HUES6 (cell line): Measurements from ENCODE around the gene PKMYT1.
"Not testable (repeated sequence)": the region's sequence is repeated elsewhere in the genome, so short reads cannot be mapped to it uniquely, and the experiment has no call there.

ENCODE experiments used
- H3K27ac ChIP-seq: 2 replicates; pipeline ENCODE4 v1.7.0; 2013; ENCODE audit warnings: low read depth, mild to moderate bottlenecking, low read length, inconsistent platforms
- H3K27me3 ChIP-seq: 2 replicates; pipeline ENCODE4 v1.6.1; 2013; ENCODE audit warnings: low read length; ENCODE audit not compliant: control insufficient read depth, insufficient read depth
- H3K36me3 ChIP-seq: 2 replicates; pipeline ENCODE4 v1.6.1; 2013; ENCODE audit warnings: low read length; ENCODE audit not compliant: control insufficient read depth, insufficient read depth
- H3K4me1 ChIP-seq: 2 replicates; pipeline ENCODE4 v1.6.1; 2013; ENCODE audit warnings: low read length; ENCODE audit not compliant: control insufficient read depth, insufficient read depth
- H3K4me3 ChIP-seq: 2 replicates; pipeline ENCODE4 v1.5.1; 2013; ENCODE audit warnings: low read depth, low read length
- H3K9ac ChIP-seq: one replicate; pipeline ENCODE4 v1.6.1; 2013; ENCODE audit warnings: mild to moderate bottlenecking, low read length
- H3K9me3 ChIP-seq: 2 replicates; pipeline ENCODE4 v1.6.1; 2013; ENCODE audit warnings: low read depth, low read length; ENCODE audit not compliant: control insufficient read depth, insufficient read depth

The PKMYT1 gene

DNA sequence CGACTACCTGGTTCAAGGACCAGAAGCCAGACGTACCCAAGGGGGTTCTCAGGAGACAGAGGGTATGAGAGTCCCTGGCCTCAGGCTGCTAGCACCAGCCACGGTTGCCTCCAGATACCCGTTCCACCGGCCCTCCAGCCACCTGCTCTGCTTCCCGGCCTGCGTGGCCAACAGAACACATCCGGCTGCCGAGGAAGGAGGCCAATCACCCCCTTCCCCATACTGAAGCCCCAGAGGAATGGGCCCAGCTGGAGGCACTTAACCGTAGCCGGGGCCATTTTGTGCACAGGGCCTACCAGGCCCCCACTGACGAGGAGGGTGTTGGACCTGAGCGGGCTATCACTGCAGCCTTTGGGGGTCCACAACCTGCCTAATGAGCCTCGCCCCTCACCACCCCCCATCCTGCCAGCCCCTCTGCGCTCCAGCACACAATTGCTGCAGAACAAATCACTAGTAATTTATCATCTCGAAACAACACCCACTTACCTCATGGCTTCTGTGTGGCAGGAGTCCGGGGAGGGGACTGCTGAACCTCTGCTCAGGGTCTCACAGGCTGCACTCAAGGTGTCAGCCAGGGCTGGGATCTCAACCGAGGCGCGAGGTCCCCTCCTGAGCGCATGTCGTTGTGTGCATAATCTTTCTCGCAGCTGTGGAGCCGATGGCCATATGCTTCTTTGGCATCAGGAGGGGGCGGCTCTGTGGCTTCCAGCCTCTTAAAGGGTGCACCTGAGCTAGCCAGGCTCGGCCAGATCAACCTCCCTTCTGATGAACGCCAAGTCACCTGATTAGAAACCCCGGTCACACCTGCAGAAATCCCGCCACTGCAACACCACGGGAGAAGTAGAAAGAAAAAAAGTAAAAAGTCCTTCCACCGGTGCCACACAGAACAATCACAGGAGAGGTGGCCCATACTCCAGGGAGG lies 26.3 kb downstream of the PKMYT1 start:
- Histone ChIP-seq H3K4me1 (peaks cover 28% of the 10 kb centered on the region), H3K4me3 (no peak overlapping the region), H3K9ac (no peak overlapping the region), H3K27ac (no peak overlapping the region), H3K9me3 (no peaks in the 10 kb centered on the region), H3K27me3 (no peaks in the 10 kb centered on the region), H3K36me3 (peaks cover 4% of the 10 kb centered on the region; the same call in 1 of the 2 replicates)

DNA sequence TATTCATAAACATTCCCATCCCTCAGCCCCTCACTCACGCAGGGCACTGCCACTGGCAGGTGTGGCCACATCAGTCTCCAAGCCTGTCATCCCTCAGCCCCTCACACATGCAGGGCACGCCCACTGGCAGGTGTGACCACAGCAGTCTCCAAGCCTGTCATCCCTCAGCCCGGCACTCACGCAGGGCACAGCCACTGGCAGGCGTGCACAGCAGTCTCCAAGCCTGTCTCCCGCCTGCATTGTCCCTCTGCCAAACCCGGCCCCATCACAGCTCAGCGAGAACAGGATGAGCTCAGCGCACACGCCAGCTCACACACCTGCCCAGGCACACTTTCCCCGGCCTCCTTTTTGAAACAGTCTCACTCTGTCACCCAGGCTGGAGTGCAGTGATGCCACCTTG lies 27.6 kb downstream of the PKMYT1 start:
- Histone ChIP-seq H3K27ac (no peak overlapping the region), H3K4me3 (no peak overlapping the region), H3K9ac (no peak overlapping the region), H3K36me3 (peaks cover 6% of the 10 kb centered on the region; the same call in 1 of the 2 replicates), H3K27me3 (no peaks in the 10 kb centered on the region), H3K9me3 (no peaks in the 10 kb centered on the region), H3K4me1 (peaks cover 28% of the 10 kb centered on the region)

DNA sequence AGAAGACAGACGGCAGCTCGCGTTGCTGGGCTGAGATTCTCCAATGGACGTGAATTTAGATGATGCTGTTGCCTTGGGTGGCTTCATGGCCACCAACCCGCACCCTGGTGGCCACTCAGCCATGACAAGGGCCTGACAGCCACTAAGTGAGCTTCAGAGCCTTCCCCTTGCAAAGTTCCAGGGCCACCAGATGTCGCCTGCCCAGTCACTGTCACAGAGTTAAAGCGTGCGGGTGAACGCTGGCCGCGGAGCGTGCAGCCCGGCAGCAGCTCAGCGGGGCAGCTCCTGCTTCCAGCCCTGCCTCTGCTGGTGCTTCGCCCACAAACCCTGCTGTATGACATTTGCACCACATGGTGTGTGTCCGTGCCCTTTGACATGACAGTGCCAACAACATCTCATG lies 29.5 kb downstream of the PKMYT1 start:
- Histone ChIP-seq H3K27me3 (no peaks in the 10 kb centered on the region), H3K36me3 (peaks cover 12% of the 10 kb centered on the region), H3K9me3 (no peaks in the 10 kb centered on the region), H3K9ac (no peak overlapping the region), H3K27ac (no peak overlapping the region), H3K4me3 (no peak overlapping the region), H3K4me1 (peaks cover 18% of the 10 kb centered on the region)

DNA sequence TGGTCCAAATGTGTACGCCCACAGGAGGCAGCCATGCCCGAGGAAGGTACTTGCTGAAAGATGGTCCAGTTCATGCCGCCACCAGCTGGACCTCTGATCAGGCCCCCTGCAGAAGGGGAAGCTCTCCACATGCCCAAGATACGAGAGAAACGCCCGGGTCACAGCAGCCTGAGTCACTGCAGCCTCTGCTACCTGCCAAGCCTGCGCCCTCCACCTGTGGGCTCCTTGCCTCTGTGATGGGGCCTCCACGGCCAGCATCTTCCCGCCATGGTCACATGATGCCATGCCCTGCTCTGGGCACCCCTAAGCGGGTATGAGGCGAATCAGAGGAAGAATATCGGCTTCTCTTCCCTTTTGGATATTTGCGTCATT lies 29.9 kb downstream of the PKMYT1 start:
- Histone ChIP-seq H3K27me3 (no peaks in the 10 kb centered on the region), H3K4me3 (no peak overlapping the region), H3K4me1 (peaks cover 15% of the 10 kb centered on the region), H3K9me3 (no peaks in the 10 kb centered on the region), H3K9ac (no peak overlapping the region), H3K27ac (no peak overlapping the region), H3K36me3 (peaks cover 12% of the 10 kb centered on the region)

DNA sequence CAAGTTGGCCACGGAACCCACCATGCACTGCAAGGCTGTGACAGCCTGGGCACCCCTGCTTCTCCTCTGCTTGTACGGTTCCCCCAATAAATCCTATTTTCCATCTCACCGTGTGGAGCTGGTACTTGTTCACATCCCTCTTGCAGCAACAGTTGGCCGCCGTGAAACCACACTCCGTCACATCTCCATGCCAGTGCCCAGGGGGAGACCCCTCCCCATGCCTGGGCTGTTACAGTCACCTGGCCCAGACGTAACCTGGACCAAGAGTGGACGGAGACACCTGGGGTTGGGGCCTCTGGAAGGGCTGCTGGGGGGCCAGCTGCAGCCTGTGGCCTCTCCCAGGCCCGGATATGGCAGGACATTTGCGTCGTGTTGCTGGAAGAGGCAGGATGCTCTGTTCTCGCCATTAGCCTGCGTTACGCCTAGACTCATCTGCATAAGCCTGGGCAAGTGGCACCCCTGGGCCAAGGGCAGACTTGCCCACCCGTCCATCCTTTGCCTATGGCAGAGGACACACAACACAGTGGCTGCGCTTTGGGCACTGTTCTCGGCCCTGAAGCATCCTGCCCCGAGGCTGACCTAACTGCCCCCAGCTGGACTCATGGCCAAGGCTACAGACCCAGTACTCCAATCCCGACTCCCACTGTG lies 30.4 kb downstream of the PKMYT1 start:
- Histone ChIP-seq H3K4me3 (no peak overlapping the region), H3K27me3 (no peaks in the 10 kb centered on the region), H3K4me1 (peaks cover 10% of the 10 kb centered on the region), H3K27ac (no peak overlapping the region), H3K9ac (no peak overlapping the region), H3K36me3 (peaks cover 12% of the 10 kb centered on the region), H3K9me3 (no peaks in the 10 kb centered on the region)

DNA sequence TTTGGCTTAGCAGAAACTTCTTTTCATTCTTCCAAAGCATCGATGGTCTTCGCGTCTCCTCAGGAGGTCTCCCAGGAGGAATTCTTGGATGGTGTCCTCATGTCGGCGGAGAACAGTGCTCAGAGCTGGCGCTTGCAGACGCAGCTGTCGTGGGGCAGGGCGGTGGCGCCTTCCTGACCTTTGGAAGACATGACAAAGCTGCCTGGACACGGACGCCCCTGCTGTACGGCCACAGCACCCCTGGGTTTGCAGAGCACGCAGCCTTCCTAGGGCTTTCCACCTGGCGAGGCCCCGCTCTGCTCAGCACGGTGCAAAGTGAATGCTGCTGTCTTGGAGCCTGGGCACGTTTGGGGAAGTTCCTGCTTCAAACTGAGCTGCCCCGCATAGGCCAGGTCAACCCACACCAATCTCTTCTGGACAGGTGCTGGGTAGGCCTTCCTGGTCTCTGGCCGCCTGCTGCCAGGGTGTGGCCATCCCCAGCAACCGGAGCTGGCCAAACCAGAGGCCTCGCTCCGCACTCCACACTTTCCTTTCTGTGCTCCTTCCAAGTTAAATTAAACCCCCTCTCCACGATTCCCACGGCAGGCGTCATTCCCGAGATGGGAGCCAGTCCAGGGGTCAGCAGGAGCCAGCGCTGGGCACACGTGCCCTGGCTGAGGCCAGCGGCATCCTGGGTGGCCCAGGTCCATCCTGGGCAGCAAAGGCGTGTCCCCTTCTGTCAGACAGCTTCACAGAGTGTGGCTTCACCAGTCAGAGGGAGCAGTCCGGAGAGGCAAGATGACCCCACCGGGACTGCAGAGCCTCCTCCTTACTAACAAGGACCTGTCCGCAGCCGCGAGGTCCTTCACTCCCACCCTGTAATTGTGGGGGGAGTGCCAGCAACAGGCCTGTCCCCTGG lies 31.2 kb downstream of the PKMYT1 start:
- H3K4me3 ChIP-seq = no peak overlapping the region
- H3K36me3 ChIP-seq = peaks cover 13% of the 10 kb centered on the region
- no peak overlapping the region for H3K9ac ChIP-seq
- peaks cover 2% of the 10 kb centered on the region; the same call in 1 of the 2 replicates for H3K4me1 ChIP-seq
- H3K27me3 ChIP-seq = no peaks in the 10 kb centered on the region
- no peaks in the 10 kb centered on the region for H3K9me3 ChIP-seq
- no peak overlapping the region for H3K27ac ChIP-seq

DNA sequence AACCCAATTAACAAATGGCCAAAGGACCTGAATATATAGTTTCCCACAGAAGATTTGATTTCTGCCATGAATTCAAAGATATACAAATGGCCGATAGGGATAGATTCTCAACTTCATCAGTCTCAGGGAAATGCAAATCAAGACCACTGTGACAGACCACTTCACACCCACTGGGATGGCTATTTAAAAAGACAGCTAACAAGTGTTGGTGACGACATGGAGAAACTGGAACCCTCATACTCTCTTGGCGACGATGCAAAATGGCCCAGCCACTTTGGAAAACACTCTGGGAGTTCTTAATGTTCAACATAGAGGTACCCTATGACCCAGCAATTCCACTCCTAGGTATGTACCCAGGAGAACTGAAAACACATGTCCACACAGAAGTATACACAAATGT lies 33.6 kb downstream of the PKMYT1 start:
- no peaks in the 10 kb centered on the region for H3K9me3 ChIP-seq
- no peak overlapping the region for H3K27ac ChIP-seq
- no peak overlapping the region for H3K4me3 ChIP-seq
- no peaks in the 10 kb centered on the region for H3K27me3 ChIP-seq
- no peaks in the 10 kb centered on the region for H3K4me1 ChIP-seq
- no peak overlapping the region for H3K9ac ChIP-seq
- peaks cover 27% of the 10 kb centered on the region for H3K36me3 ChIP-seq

DNA sequence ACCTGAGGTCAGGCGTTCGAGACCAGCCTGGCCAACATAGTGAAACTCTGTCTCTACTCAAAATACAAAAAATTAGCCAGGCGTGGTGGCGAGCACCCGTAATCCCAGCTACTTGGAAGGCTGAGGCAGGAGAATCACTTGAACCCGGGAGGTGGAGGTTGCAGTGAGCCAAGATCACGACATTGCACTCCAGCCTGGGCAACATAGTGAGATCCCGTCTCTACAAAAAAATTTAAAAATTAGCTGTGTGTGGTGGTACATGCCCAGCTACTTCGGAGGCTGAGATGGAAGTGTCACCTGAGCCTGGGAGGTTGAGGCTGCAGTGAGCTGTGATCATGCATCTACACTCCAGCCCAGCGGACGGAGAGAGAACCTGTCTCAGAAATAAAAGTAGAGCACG lies 36.5 kb downstream of the PKMYT1 start:
- not testable (repeated sequence) for H3K4me3 ChIP-seq, H3K9me3 ChIP-seq, H3K27ac ChIP-seq, H3K4me1 ChIP-seq, H3K9ac ChIP-seq, H3K27me3 ChIP-seq
- peaks cover 46% of the 10 kb centered on the region for H3K36me3 ChIP-seq

DNA sequence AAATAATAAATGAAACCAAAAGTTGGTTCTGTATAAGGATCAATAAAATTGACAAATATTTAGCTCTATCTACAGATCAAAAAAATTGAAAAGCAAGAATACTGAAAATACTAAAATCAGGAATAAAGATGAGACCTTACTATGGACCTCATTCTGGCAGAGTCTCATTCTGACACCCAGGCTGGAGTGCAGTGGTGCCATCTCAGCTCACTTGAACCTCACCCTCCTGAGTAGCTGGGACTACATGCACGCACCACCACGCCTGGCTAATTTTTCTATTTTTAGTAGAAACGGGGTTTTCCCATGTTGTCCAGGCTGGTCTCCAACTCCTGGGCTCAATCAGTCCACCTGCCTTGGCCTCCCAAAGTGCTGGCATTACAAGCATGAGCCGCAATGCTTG lies 38.2 kb downstream of the PKMYT1 start:
- H3K4me3 ChIP-seq = no peak overlapping the region
- no peak overlapping the region for H3K27ac ChIP-seq
- H3K9ac ChIP-seq = no peak overlapping the region
- H3K9me3 ChIP-seq = no peaks in the 10 kb centered on the region
- peaks cover 57% of the 10 kb centered on the region for H3K36me3 ChIP-seq
- no peaks in the 10 kb centered on the region for H3K4me1 ChIP-seq
- H3K27me3 ChIP-seq = no peaks in the 10 kb centered on the region

DNA sequence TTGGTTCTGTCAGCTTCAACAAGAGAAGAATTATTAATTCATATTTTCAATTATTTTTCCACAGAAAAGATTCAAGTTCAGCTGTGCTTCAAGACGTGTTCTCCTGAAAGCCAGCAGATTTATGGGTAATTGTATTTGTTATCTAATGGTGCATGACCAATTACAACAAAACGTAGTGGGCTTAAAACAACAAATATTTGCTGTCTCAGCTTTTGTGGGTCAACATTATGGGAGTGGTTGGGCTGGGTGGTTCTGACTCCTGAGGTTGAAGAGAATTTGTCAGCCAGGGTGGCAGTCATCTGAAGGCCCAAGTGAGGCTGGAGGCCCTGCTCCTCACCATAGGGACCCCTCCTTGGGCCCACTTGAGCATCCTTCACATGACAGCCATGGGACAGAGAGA lies 40.3 kb downstream of the PKMYT1 start:
- Histone ChIP-seq H3K36me3 (peaks cover 58% of the 10 kb centered on the region), H3K4me1 (no peaks in the 10 kb centered on the region), H3K9me3 (no peaks in the 10 kb centered on the region)

More for the DNA sequence above, 40.3 kb downstream of the PKMYT1 start:
- no peak overlapping the region for H3K27ac ChIP-seq
- H3K4me3 ChIP-seq = no peak overlapping the region
- H3K27me3 ChIP-seq = no peaks in the 10 kb centered on the region
- no peak overlapping the region for H3K9ac ChIP-seq
